Activated T-cell treated with anti-CD3 and anti-CD28 coated beads, Interleukin-2, amount 50 U/mL, for 24 hours (primary cell): ENCODE data around the gene MCMBP.
A peak's percentile ranks its signal among the peaks of the same experiment; 100 is the strongest.

Source experiments
- DNase-seq: peaks from one replicate; pipeline ENCODE4 v3.0.0-alpha.2; 2020
- H3K27ac Mint-ChIP-seq: 2 replicates; pipeline ENCODE4 v1.8.0; 2020; ENCODE audit warnings: mild to moderate bottlenecking, mixed read lengths
- H3K27me3 Mint-ChIP-seq: 2 replicates; pipeline ENCODE4 v1.8.0; 2020; ENCODE audit warnings: mixed read lengths
- H3K36me3 Mint-ChIP-seq: 2 replicates; pipeline ENCODE4 v1.8.0; 2020; ENCODE audit warnings: low read depth, mixed read lengths
- H3K4me1 Mint-ChIP-seq: 2 replicates; pipeline ENCODE4 v1.8.0; 2020; ENCODE audit warnings: low read depth, mixed read lengths
- H3K4me3 Mint-ChIP-seq: 2 replicates; pipeline ENCODE4 v1.8.0; 2020; ENCODE audit warnings: mild to moderate bottlenecking, moderate library complexity, mixed read lengths
- H3K9me3 Mint-ChIP-seq: 2 replicates; pipeline ENCODE4 v1.8.0; 2020; ENCODE audit warnings: mixed read lengths

Gene MCMBP

DNA sequence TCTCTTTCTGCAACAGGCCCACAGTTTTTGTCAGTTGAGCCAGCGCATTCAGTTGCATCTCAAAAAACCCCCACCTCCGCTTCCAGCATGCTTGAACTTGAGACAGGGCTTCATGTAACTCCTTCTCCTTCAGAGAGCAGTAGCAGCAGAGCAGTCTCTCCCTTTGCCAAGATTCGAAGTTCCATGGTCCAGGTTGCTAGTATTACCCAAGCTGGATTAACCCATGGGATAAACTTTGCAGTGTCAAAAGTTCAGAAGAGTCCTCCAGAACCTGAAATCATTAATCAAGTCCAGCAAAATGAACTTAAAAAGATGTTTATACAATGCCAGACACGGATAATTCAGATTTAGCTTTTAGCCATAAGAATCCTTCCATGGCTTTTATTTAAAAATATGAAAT lies 45.2 kb downstream of the MCMBP start:
- H3K36me3 Mint-ChIP-seq: peaks cover 96% of the 10 kb centered on the region
- no peaks in the 10 kb centered on the region for H3K4me1 Mint-ChIP-seq
- no peaks in the 10 kb centered on the region for H3K9me3 Mint-ChIP-seq
- no peak for DNase-seq
- H3K27me3 Mint-ChIP-seq: no peaks in the 10 kb centered on the region
- peak overlapping the region; percentile 42 for H3K27ac Mint-ChIP-seq
- no peak overlapping the region for H3K4me3 Mint-ChIP-seq

DNA sequence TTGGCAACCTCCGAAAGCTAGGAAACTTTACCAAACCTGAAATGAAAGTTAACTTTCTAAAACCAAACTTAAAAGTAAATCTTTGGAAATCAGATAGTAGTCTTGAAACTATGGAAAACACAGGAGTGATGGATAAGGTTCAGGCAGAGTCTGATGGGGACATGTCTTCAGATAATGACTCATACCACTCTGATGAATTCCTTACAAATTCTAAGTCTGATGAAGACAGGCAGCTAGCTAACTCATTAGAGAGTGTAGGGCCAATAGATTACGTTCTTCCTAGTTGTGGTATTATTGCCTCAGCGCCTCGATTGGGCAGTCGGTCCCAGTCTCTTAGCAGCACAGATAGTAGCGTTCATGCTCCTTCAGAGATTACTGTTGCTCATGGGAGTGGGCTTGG lies 45.9 kb downstream of the MCMBP start:
- no peaks in the 10 kb centered on the region for H3K9me3 Mint-ChIP-seq
- no peaks in the 10 kb centered on the region for H3K4me1 Mint-ChIP-seq
- no peak for DNase-seq
- no peaks in the 10 kb centered on the region for H3K27me3 Mint-ChIP-seq
- H3K4me3 Mint-ChIP-seq: no peak overlapping the region
- H3K27ac Mint-ChIP-seq: peak overlapping the region; percentile 42
- peaks cover 92% of the 10 kb centered on the region for H3K36me3 Mint-ChIP-seq

DNA sequence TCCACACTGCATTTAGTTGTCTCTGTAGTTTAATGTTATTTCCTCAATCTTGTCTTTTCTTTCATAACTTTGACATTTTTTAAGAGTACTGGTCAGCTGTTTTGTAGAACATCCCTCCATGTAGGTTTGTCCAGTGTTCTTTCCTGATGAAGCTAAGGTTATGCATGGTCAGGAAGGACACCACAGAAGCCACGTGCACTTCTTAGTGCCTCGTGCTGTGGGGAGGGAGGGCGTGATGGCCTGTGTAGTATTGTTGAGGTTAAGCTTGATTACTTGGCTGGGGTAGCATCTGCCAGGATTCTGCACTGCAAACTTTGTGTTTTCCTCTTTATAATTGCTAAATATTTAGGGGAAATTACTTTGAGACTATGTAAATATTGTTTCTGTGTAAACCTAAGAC lies 48.3 kb downstream of the MCMBP start:
- no peaks in the 10 kb centered on the region for H3K4me1 Mint-ChIP-seq
- DNase-seq: no peak
- no peak overlapping the region for H3K27ac Mint-ChIP-seq
- H3K9me3 Mint-ChIP-seq: no peaks in the 10 kb centered on the region
- H3K36me3 Mint-ChIP-seq: peaks cover 75% of the 10 kb centered on the region
- no peak overlapping the region for H3K4me3 Mint-ChIP-seq
- H3K27me3 Mint-ChIP-seq: no peaks in the 10 kb centered on the region

DNA sequence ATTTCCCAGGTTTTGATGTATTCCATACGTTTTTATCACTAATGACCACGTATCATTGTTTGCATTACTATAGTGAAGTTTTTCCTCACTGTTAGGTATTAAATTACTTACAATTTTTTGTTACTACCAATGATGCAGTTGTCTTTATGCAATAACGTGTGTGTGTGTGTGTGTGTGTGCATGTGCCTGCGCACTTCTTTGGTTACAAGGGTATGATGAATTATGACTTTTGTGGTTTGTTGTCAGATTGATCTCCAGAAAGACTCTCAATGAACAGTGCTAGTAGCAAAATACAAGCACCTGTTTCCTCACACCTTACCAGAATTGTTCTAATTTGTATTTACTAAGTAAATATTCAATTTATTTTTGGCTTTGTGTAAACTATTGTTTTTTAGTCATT lies 51.5 kb downstream of the MCMBP start:
- DNase-seq: no peak
- H3K4me1 Mint-ChIP-seq: peaks cover 5% of the 10 kb centered on the region
- peaks cover 67% of the 10 kb centered on the region for H3K36me3 Mint-ChIP-seq
- H3K27ac Mint-ChIP-seq: no peak overlapping the region
- H3K9me3 Mint-ChIP-seq: no peaks in the 10 kb centered on the region
- no peak overlapping the region for H3K4me3 Mint-ChIP-seq
- no peaks in the 10 kb centered on the region for H3K27me3 Mint-ChIP-seq

DNA sequence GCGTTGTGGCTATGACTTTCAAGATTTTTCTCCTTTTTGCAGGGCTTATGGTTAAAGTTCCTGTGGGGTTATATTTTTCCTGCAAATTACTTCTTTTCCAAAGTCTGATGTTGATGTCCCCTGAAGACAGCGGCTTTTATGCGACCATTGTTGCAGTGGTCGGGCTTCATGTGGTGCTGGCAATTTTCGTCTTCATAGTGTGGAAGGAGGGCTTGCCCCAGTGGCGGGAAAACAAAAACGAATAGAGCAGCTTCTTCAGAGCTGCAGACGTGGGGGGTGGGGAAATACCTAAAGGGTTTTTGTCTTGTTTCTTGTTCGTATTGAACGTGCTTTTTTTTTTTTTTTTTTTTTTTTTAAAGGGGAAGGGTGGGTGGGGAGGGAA lies 53.8 kb downstream of the MCMBP start:
- H3K27ac Mint-ChIP-seq: peak overlapping the region; percentile 45
- DNase-seq: no peak

DNA sequence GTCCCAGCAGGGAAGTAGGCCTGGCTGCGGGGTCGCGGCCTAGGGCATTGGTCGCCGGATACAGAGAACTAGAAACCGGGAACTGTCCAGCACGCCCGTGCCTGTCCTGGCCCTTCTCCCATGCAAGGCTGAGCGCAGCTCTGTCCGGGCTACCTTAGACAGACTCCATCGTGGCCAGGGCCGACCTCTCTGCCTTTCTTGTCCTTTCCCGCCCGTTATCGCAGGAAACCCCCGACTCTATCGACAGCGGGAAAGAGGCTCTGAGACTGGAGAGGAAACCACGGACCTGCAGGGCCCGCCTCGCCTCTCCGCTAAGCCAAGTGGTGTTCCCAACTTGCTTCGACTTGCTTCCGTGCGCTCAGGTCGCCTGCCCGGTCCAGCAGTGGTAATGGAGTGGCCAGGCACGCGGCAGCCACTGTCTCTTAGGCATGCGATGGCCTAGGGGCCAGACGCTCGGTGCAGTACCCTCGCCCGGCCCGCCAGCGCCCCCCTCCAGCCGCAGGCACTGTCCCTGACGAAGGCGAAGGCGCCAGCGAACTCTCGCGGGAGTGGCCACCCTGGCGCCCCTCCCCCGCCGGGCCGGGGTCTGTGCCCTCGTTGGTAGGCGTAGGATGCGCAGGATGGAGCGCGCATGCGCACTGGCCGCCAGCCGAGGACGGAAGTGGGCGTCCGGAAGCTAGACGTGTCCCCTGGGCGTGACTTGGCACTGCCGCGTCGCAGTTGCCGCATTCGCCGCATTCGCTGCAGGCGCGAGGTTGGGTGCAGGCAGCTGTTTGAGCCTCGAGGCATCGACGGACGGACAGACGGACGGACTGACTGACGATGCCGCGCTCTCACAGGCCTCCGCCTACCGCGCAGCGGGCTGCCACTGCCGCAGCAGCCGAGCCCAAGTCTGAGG lies 54.4 kb downstream of the MCMBP start:
- peak; percentile 45 for DNase-seq
- peaks cover 5% of the 10 kb centered on the region for H3K4me1 Mint-ChIP-seq
- no peaks in the 10 kb centered on the region for H3K9me3 Mint-ChIP-seq
- no peaks in the 10 kb centered on the region for H3K27me3 Mint-ChIP-seq
- H3K4me3 Mint-ChIP-seq: no peak overlapping the region
- no peak overlapping the region for H3K27ac Mint-ChIP-seq
- H3K36me3 Mint-ChIP-seq: peaks cover 59% of the 10 kb centered on the region

More for the DNA sequence above, 53.8 kb downstream of the MCMBP start:
- peaks cover 60% of the 10 kb centered on the region for H3K36me3 Mint-ChIP-seq
- no peaks in the 10 kb centered on the region for H3K9me3 Mint-ChIP-seq
- H3K27me3 Mint-ChIP-seq: no peaks in the 10 kb centered on the region
- H3K4me3 Mint-ChIP-seq: no peak overlapping the region
- H3K4me1 Mint-ChIP-seq: peaks cover 5% of the 10 kb centered on the region

DNA sequence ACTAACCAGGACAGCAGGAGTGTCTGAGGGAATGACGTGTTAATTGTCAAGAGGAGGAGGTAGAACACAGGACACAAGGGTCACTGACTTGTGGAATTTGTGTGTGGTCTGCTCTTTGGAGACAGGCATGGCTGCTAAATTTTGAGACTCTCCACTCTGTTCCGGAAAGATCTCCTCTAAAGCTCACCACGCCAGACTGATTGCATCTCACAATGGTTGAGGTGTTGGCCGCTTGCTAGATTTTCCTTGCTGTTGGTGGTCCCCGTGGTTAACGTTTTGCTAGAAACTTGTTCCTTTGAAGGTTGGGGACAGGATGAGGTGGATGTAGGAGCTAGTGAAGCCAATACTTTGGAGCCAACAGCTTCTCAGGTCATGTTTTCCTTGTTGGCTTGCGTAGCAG lies 57.0 kb downstream of the MCMBP start:
- Mint-ChIP-seq H3K36me3 (peaks cover 65% of the 10 kb centered on the region), H3K4me3 (no peak overlapping the region), H3K27ac (no peak overlapping the region), H3K27me3 (no peaks in the 10 kb centered on the region), H3K9me3 (no peaks in the 10 kb centered on the region), H3K4me1 (peaks cover 5% of the 10 kb centered on the region)
- DNase-seq: no peak

GRCh38 chr10:119812684-119813083 lies 60.0 kb downstream of the MCMBP start:
- no peak for DNase-seq
- Mint-ChIP-seq H3K27ac (no peak overlapping the region), H3K27me3 (no peaks in the 10 kb centered on the region), H3K4me3 (no peak overlapping the region), H3K36me3 (peaks cover 59% of the 10 kb centered on the region), H3K9me3 (no peaks in the 10 kb centered on the region), H3K4me1 (peaks cover 6% of the 10 kb centered on the region)

GRCh38 chr10:119811122-119811521 lies 61.5 kb downstream of the MCMBP start:
- peaks cover 4% of the 10 kb centered on the region for H3K4me1 Mint-ChIP-seq
- DNase-seq: no peak
- no peaks in the 10 kb centered on the region for H3K27me3 Mint-ChIP-seq
- no peak overlapping the region for H3K27ac Mint-ChIP-seq
- no peaks in the 10 kb centered on the region for H3K9me3 Mint-ChIP-seq
- H3K4me3 Mint-ChIP-seq: no peak overlapping the region
- peaks cover 53% of the 10 kb centered on the region for H3K36me3 Mint-ChIP-seq

GRCh38 chr10:119807960-119808697 lies 64.5 kb downstream of the MCMBP start:
- no peaks in the 10 kb centered on the region for H3K9me3 Mint-ChIP-seq
- no peak for DNase-seq
- no peaks in the 10 kb centered on the region for H3K27me3 Mint-ChIP-seq
- no peak overlapping the region for H3K4me3 Mint-ChIP-seq
- peaks cover 4% of the 10 kb centered on the region for H3K4me1 Mint-ChIP-seq
- H3K27ac Mint-ChIP-seq: peak overlapping the region; percentile 22
- H3K36me3 Mint-ChIP-seq: peaks cover 55% of the 10 kb centered on the region

DNA sequence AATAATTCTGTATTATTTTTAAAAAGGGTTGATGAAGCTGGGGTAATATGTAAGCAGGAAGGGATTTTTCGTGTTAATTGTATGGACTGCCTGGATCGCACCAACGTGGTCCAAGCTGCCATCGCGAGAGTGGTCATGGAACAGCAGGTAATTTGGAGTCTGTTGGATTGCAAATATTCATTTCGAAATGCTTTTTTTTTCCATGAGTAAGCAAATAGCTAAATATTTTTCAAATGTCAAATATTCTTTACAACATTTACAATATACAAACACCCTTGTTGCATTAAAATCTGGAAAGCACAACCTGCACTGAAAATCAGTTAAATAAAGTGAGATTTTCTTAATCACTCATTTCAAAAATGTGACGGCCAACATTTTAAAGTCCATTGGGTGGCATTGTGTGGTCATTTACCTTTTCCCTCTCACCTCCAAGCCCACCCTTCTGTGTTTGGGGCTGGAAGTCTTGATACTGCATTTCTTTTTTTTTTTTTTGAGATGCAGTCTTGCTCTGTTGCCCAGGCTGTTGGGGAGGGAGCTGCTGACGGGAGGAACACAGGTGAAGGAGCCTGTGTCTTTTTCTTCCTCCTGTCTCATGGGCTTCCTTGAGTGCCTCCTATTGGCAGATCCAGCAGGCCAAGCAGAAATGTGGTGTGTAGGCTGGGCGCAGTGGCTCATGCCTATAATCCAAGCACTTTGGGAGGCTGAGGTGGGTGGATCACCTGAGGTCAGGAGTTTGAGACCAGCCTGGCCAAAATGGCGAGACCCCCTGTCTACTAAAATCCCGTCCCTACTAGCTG lies 66.1 kb downstream of the MCMBP start:
- Mint-ChIP-seq H3K27me3 (no peaks in the 10 kb centered on the region), H3K27ac (no peak overlapping the region)

GRCh38 chr10:119805702-119806230 lies 66.9 kb downstream of the MCMBP start:
- Mint-ChIP-seq H3K36me3 (peaks cover 43% of the 10 kb centered on the region), H3K4me3 (no peak overlapping the region), H3K27ac (no peak overlapping the region), H3K4me1 (peaks cover 12% of the 10 kb centered on the region), H3K27me3 (no peaks in the 10 kb centered on the region), H3K9me3 (no peaks in the 10 kb centered on the region)
- DNase-seq: no peak

More for the DNA sequence above, 66.1 kb downstream of the MCMBP start:
- Mint-ChIP-seq H3K4me3 (no peak overlapping the region), H3K9me3 (no peaks in the 10 kb centered on the region), H3K4me1 (peaks cover 12% of the 10 kb centered on the region), H3K36me3 (peaks cover 48% of the 10 kb centered on the region)
- DNase-seq: no peak

DNA sequence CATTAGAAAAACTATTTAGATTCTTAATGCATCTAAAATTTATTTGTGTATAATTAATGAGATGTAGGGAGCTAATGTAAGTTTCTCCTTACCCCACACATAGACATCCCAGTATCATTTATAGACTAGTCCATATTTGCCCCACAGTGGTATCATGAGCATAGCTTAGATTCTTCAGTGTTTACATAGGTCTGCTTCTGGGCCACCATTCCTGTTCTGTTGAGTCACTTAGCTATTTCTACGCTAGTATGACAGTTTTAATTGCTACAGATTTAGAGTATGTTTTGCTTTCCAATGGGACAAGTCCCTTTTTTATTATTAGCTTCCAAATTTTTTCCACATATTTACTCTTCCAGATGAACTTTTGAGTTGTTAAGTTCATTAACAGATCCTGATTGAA lies 69.4 kb downstream of the MCMBP start:
- Mint-ChIP-seq H3K36me3 (peaks cover 47% of the 10 kb centered on the region), H3K4me3 (no peak overlapping the region), H3K4me1 (peaks cover 12% of the 10 kb centered on the region), H3K27ac (no peak overlapping the region), H3K27me3 (no peaks in the 10 kb centered on the region), H3K9me3 (no peaks in the 10 kb centered on the region)
- no peak for DNase-seq

- no peak overlapping the region for H3K27ac Mint-ChIP-seq
- peaks cover 46% of the 10 kb centered on the region for H3K36me3 Mint-ChIP-seq
- no peak for DNase-seq
- no peaks in the 10 kb centered on the region for H3K9me3 Mint-ChIP-seq
- H3K27me3 Mint-ChIP-seq: no peaks in the 10 kb centered on the region
- no peak overlapping the region for H3K4me3 Mint-ChIP-seq
- H3K4me1 Mint-ChIP-seq: peaks cover 8% of the 10 kb centered on the region
Measured at GRCh38 chr10:119801998-119802538, 70.6 kb downstream of the MCMBP start.
